RWPE2 (cell line): Measurements from ENCODE around the gene APOH.
"Not testable (repeated sequence)": the region's sequence is repeated elsewhere in the genome, so short reads cannot be mapped to it uniquely, and the experiment has no call there.

Experiments
- ATAC-seq: fragments of 200-7000 bp; cut with Tn5 transposase; 3 replicates; pipeline ENCODE4 v1.9.1; 2021; ENCODE audit warnings: low read depth
- DNase-seq: peaks from one replicate; pipeline ENCODE4 v3.0.0-alpha.2; 2020; ENCODE audit warnings: low spot score
- H3K27ac ChIP-seq: fragments of 450-650 bp; 2 replicates; pipeline ENCODE4 v1.5.1; 2017; ENCODE audit warnings: mild to moderate bottlenecking; ENCODE audit not compliant: poor library complexity, severe bottlenecking
- H3K27me3 ChIP-seq: fragments of 250-450 bp; sonication (Bioruptor Pico); 2 replicates; pipeline ENCODE4 v1.5.1; 2021; ENCODE audit warnings: mild to moderate bottlenecking, moderate library complexity; ENCODE audit not compliant: insufficient read depth, poor library complexity, severe bottlenecking
- H3K36me3 ChIP-seq: fragments of 250-450 bp; sonication (Bioruptor Pico); 2 replicates; pipeline ENCODE4 v1.5.1; 2020; ENCODE audit warnings: low read depth, mild to moderate bottlenecking, moderate library complexity
- H3K4me1 ChIP-seq: fragments of 250-450 bp; sonication (Bioruptor Pico); 2 replicates; pipeline ENCODE4 v1.5.1; 2021; ENCODE audit warnings: mild to moderate bottlenecking, moderate library complexity; ENCODE audit not compliant: insufficient read depth, poor library complexity, severe bottlenecking
- H3K4me3 ChIP-seq: fragments of 250-450 bp; sonication (Bioruptor Pico); 2 replicates; pipeline ENCODE4 v1.5.1; 2021; ENCODE audit warnings: mild to moderate bottlenecking, moderate library complexity; ENCODE audit not compliant: severe bottlenecking
- H3K9me3 ChIP-seq: fragments of 250-450 bp; sonication (Bioruptor Pico); 2 replicates; pipeline ENCODE4 v1.5.1; 2021; ENCODE audit warnings: mild to moderate bottlenecking, moderate library complexity; ENCODE audit not compliant: severe bottlenecking
- TF ChIP-seq, protein P1 (sequence below): fragments of 450-650 bp; IDR thresholded peaks from one replicate; pipeline ENCODE4 v1.5.1; 2017; ENCODE audit warnings: mild to moderate bottlenecking, moderate library complexity; ENCODE audit not compliant: poor library complexity, severe bottlenecking

Gene APOH

DNA sequence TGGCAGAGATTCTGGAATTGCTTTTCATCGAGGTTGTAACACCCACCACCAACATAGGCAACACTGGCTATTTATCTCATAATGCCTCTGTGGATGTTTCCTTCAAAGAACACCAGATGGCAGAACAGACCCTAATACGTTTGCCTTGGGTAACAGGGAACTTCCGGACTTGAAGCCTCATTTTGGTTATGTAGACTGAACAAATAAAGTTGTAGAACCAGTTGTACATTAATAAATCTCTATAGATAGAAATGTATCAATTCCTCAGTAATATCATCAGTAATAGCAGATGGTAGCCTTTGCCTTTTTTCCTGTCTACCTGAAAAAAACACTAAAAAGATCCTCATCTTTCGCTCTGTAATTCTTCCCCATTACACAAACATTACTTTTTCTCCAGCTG is 25.9 kb upstream of the APOH start:
- TF ChIP-seq, protein P1, sequence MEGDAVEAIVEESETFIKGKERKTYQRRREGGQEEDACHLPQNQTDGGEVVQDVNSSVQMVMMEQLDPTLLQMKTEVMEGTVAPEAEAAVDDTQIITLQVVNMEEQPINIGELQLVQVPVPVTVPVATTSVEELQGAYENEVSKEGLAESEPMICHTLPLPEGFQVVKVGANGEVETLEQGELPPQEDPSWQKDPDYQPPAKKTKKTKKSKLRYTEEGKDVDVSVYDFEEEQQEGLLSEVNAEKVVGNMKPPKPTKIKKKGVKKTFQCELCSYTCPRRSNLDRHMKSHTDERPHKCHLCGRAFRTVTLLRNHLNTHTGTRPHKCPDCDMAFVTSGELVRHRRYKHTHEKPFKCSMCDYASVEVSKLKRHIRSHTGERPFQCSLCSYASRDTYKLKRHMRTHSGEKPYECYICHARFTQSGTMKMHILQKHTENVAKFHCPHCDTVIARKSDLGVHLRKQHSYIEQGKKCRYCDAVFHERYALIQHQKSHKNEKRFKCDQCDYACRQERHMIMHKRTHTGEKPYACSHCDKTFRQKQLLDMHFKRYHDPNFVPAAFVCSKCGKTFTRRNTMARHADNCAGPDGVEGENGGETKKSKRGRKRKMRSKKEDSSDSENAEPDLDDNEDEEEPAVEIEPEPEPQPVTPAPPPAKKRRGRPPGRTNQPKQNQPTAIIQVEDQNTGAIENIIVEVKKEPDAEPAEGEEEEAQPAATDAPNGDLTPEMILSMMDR: peak; percentile 88
- ATAC-seq: peak; percentile 74

DNA sequence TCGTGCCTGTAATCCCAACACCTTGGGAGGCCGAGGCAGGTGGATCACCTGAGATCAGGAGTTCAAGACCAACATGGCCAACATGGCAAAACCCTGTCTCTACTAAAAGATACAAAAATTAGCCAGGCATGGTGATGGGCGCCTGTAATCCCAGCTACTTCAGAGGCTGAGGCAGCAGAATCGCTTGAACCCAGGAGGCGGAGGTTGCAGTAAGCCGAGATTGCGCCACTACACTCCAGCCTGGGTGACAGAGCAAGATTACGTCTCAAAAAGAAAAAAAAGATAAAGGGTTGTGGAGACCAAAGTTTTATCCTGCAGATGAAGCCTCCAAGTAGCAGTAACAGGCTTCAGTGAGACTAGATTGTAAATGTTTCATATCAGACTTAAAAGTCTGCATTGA is 24.2 kb upstream of the APOH start:
- DNase-seq, H3K27ac ChIP-seq, H3K9me3 ChIP-seq, H3K4me1 ChIP-seq, H3K36me3 ChIP-seq, ATAC-seq, H3K4me3 ChIP-seq, H3K27me3 ChIP-seq: not testable (repeated sequence)

More for the DNA sequence above, 25.9 kb upstream of the APOH start:
- DNase-seq: no peak
- Histone ChIP-seq H3K27ac (no peak overlapping the region), H3K4me1 (no peaks in the 10 kb centered on the region), H3K9me3 (no peaks in the 10 kb centered on the region), H3K36me3 (no peaks in the 10 kb centered on the region), H3K4me3 (no peak overlapping the region), H3K27me3 (no peaks in the 10 kb centered on the region)

DNA sequence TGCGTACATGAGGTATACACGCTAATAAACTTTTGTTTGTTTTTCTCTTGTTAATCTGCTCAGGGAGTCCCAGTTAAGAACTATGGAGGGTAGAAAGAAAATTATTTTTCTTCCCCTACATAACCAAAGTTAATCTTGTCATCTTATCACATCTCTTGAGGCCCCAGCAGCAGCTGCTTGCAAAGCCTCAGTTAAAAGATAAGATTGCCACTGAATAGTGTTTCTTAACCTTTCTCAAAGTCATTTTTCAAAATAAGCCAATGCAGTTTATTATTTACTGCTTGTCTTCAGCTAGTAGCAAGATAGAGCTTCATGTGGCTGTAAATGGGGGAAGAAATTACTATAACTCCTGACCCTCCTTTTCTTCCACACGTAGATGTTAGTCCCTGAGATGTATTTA is 21.5 kb upstream of the APOH start:
- ATAC-seq: no peak
- Histone ChIP-seq H3K36me3 (no peaks in the 10 kb centered on the region), H3K4me3 (no peak overlapping the region), H3K9me3 (no peaks in the 10 kb centered on the region), H3K27ac (no peak overlapping the region), H3K4me1 (peaks cover 7% of the 10 kb centered on the region), H3K27me3 (no peaks in the 10 kb centered on the region)
- TF ChIP-seq, protein P1: no peak
- DNase-seq: no peak

DNA sequence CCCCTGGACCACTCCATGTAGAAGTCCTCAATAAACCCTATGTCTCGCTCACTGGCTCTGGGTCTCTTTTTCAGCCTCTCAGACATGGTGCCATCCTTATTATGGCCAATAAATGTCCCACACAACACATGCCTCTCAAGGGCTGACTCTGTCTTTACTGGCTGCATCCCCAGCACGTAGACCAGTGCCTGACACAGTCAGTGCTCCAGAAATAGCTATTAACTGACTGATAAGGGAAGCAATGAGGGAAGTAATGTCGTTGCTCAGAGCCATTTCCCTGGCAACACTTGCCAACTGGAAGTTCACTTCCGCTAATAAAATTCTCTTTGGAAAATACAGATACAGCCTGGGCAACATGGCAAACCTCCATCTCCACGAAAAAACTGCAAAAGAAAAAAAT is 19.1 kb upstream of the APOH start:
- TF ChIP-seq, protein P1: no peak
- no peaks in the 10 kb centered on the region for H3K36me3 ChIP-seq
- H3K4me3 ChIP-seq: no peak overlapping the region
- DNase-seq (no peak), ATAC-seq (no peak)
- no peaks in the 10 kb centered on the region for H3K27me3 ChIP-seq
- no peaks in the 10 kb centered on the region for H3K9me3 ChIP-seq
- peaks cover 7% of the 10 kb centered on the region for H3K4me1 ChIP-seq
- H3K27ac ChIP-seq: no peak overlapping the region

DNA sequence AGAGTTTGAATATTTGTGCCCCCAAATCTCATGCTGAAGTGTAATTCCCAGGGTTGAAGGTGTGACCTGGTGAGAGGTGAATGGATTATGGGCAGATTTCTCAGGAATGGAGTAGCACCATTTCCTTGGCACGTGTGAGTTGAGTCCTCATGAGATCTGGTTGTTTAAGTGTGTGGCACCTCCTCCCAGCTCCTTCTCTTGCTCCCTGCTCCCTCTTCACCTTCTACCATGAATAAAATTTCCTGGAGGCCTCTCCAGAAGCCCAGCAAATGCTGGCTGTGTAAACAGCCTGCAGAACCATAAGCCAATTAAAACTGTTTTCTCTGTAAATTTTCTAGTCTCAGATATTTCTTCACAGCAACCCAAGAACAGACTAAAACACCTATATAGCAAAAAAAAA is 12.6 kb upstream of the APOH start:
- Histone ChIP-seq H3K27ac (no peak overlapping the region), H3K9me3 (peaks cover 2% of the 10 kb centered on the region), H3K27me3 (no peaks in the 10 kb centered on the region), H3K36me3 (no peaks in the 10 kb centered on the region), H3K4me3 (no peak overlapping the region), H3K4me1 (peaks cover 16% of the 10 kb centered on the region)
- ATAC-seq (no peak), DNase-seq (no peak)
- TF ChIP-seq, protein P1: no peak

DNA sequence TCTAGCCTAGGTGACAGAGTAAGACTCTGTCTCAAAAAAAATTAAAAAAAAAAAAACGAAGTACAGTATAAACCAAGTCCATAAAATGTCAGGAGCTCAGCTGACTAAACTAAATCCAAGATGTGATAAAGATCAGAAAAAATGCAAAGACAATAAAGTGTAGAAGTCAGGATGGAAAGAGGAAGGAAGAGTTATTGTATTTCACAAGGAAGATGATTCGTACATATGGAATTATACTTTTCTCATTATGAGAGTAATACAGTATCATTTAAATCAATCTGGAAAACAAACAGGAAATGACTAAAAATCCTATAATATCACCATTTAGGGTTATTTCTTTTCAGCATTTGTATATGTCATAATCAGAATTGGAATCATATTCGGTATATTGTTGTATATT is 11.4 kb upstream of the APOH start:
- Histone ChIP-seq H3K4me3 (no peak overlapping the region), H3K9me3 (peaks cover 2% of the 10 kb centered on the region), H3K36me3 (no peaks in the 10 kb centered on the region), H3K4me1 (peaks cover 9% of the 10 kb centered on the region), H3K27me3 (no peaks in the 10 kb centered on the region), H3K27ac (peak overlapping the region; percentile 59)
- TF ChIP-seq, protein P1: no peak
- no peak for DNase-seq
- peak; percentile 82 for ATAC-seq
